EH (cell line): ENCODE results near the gene HOXA11.

Source experiments
- DNase-seq: peaks from one replicate; pipeline ENCODE4 v3.0.0-alpha.2; 2015; ENCODE audit warnings: low read depth

Gene HOXA11

GRCh38 chr7:27180431-27181420 lies 4.3 kb downstream of the HOXA11 start:
- DNase-seq, result peak; percentile 50

GRCh38 chr7:27179503-27180430 lies 5.3 kb downstream of the HOXA11 start:
- peak; percentile 95 for DNase-seq

GRCh38 chr7:27179030-27179429 lies 6.0 kb downstream of the HOXA11 start:
- DNase-seq, result peak; percentile 47

DNA sequence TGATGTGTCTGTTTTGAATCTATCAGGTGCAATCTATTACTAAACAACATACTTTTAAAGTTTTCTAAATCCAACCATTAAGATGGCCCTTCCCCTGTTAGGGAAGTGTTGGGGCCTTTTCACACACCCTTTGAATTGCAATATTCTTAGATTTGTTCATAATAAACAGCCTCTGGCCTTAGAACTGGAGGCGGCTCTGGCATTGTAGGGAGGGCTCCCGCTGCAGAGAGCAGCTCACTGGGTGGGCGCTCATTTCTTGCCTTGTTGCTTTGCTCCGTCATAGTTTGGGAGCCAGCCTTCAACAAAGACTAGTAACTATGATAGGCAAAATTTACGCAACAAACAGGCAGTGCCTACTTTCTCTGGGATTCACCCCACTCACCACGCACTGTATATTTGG lies 6.7 kb downstream of the HOXA11 start:
- DNase-seq, result peak; percentile 74

DNA sequence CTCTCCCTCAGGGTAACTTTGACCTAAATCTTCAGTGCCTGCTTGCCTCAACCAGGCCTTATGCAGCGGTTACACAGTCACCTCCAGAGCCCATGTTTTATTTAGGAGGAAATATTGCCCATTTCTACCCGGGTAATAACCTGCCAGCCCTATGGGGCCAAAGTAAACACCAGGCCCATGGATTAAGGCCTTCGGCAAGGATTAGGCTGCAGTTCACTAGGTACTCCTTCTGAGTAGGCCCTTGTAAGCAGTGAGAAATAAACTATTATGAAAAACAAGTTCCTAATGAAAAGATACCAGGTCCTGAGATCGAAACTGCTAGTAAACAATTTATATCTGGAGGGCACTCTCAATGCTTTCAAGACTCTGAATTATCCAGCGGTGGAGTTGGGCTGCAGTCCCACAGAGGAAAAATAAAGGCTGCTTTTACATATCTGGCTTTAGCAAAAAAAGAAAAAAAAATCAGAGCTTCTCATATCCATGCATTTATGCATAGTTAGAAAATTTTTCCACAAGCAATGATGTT lies 7.2 kb downstream of the HOXA11 start:
- DNase-seq, result peak; percentile 41

DNA sequence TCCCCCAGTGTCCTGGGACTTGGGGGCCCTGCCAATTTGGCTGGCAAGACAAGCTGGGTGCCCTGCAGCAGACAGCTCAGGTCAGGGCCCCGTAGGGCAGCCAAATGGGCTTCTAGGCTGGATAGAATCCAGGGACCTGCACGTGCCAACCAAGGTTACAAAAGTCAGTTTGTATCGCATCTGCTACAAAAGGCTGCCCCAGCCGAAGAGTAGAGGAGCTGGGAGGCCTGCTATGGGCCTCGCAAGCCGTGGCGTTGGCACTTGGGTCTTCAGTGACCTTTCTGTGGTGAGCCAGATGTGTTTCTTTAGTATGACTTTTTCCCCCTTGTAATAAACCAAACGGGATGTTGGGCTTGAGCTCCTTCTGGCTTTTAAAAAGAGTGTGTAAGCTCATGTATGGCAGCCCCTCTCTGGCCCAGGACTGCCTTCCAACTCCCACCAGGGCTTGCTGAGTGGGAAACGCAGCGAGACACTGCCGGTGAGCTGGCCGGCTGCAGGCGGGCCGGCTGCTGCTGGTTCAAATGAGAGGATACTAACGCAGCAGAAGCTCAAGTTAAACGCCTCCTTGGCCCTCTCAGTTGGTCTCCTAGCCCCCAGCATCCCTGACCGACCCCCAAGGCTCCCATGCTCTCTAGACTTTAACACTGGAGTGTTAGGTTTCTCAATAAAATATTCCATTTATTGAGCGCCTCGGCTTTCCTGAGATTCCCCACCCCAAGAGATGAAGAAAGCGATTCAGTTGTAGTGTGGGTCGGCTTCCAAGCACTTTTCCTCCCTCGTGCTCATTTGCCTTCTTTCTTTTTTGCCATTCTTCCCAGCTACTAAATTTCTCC lies 7.9 kb downstream of the HOXA11 start:
- peak; percentile 54 for DNase-seq

DNA sequence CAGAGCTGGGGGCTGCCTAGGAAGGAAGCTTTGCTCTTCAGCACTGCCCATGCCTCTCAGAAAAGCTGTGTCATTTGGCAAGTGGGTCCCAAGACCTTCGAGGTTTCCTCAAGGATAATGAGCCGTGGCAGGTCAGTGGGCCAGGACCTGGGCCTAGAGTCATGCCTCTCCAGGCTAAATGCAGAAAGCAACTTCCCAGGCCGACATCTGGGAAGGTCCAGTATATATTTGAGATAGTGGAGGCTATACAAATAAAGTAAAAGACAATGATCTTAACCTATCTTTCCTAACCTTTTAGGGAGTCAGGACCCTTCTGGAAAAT lies 8.5 kb downstream of the HOXA11 start:
- DNase-seq, result no peak

DNA sequence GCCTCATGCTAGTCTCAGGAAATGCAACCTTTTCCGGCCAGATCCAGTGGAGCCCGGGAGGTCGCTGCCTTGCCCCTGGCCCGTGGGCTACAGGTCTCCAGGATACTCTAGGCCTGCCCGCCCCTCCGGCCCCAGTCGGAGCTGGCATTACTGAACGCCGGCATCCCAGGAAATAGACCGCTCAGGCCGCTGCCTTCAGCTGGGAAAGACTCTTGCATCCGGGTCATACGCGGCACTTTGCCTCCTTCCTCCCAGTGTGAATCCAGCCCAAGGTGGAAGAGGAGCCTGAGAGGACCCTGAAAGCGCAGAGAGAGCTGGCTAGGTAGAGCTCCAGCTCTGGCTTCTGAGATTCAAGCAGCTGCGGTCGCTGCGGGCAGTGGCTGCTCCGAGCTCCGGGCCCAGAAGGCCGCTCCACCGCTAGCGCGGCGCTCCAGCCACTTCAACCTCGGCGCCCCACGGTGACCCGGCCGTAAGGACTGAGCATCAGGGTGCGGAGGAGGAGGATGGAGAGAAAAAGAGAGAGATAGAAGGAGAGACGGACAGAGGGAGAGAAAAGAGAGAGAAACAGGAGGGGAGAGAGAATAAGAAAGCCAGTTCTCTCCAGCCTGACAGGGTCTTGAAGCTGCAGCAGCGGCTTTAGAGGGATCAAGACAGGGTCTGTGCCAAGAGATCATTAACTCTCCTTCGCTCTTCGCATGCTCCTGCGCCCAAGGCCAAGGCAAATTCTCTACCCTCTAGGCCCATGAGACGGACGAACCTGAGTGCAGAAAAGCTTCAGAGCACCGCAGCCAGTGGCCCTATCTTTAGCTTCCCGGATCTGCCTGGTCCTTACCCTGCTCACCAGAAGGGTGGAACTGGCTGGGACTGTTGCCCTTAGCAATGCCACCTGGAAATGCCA lies 9.2 kb downstream of the HOXA11 start:
- DNase-seq, result peak; percentile 72

DNA sequence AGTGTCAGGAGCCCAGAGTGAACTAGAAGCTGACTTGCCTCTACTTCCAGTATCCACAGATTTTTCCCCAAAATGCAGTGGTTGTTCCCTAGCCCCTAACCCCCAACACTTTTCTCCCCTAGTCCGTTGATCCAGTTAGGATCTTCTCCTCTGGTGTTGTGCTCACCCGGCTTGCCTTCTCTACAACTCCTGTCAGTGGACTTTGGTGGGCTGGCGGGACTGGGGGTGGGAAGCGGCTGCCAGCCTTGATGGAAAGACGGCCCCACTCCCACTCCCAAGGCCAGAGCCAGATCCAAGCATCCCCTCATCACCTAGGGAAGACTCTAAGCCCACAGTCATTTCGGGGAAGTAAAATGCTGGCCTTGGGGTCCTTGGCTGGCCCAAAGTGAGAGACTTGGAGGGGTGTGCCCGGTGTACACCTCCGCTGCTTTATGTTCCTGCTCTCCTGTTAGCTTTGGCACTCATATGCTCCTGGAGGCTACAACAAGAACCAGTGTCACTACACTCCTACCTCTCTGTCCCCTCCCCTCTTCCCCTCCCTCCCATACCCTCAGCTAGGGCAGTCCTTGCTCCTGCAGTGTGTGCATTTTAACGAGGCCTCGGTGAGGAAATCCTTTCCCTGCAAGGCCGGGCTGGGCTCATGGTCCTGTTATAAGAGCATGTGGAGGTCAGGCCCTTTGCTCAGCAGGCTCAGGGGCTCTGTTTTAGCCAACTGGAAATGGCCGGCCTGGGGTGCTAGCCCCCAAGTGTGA lies 10.0 kb downstream of the HOXA11 start:
- peak; percentile 89 for DNase-seq

- DNase-seq, result peak; percentile 82
Measured at GRCh38 chr7:27173956-27174873, 10.8 kb downstream of the HOXA11 start, which contains the start of gene HOXA10. Gene HOXA10, minus strand, starts transcription at chr7:27174320. Its CDS starts 14 bp downstream, at chr7:27174306.

- peak; percentile 52 for DNase-seq
Measured at GRCh38 chr7:27173511-27173955, 11.5 kb downstream of the HOXA11 start.

GRCh38 chr7:27172823-27173510 lies 12.1 kb downstream of the HOXA11 start:
- DNase-seq, result peak; percentile 97

GRCh38 chr7:27172315-27172774 lies 12.7 kb downstream of the HOXA11 start:
- peak; percentile 87 for DNase-seq

DNA sequence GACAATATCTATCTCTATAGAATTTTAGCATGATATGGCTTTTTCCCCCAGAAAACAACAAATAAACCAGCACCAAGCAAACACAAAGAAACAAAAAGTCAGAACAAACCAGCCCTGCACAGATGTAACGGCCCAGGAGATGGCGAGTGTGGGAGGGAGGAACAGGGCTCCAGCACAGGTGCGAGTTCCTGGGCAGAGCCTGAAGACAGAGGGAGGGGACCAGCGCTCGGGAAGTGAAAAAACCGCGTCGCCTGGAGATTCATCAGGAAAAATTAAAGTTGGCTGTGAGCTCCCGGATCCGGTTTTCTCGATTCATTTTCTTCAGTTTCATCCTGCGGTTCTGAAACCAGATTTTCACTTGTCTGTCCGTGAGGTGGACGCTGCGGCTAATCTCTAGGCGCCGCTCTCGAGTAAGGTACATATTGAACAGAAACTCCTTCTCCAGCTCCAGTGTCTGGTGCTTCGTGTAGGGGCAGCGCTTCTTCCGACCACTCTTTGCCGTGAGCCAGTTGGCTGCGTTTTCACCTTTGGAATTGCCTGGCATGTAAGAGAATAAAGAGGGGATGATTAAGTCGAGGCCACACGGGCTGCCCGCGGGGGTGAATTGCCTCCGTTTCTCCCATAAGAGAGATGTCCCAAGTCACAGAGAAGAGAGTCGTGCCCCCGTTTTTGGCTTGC lies 13.3 kb downstream of the HOXA11 start:
- DNase-seq, result peak; percentile 66

DNA sequence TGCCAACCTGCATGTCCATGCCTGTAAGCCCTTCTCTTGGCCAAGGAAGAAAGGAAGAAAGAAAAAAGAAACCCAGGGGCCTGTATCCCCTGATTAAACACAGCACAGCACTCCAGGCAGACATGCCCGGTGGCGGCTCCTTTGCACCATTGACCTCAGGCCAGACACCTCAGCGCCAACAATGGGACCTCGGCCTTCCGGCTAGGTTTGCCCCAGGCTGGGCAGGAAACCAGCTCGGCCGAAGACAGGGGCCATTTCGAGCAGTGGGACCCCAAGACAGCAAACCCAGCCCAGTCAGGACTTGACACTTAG lies 13.8 kb downstream of the HOXA11 start:
- peak; percentile 65 for DNase-seq

DNA sequence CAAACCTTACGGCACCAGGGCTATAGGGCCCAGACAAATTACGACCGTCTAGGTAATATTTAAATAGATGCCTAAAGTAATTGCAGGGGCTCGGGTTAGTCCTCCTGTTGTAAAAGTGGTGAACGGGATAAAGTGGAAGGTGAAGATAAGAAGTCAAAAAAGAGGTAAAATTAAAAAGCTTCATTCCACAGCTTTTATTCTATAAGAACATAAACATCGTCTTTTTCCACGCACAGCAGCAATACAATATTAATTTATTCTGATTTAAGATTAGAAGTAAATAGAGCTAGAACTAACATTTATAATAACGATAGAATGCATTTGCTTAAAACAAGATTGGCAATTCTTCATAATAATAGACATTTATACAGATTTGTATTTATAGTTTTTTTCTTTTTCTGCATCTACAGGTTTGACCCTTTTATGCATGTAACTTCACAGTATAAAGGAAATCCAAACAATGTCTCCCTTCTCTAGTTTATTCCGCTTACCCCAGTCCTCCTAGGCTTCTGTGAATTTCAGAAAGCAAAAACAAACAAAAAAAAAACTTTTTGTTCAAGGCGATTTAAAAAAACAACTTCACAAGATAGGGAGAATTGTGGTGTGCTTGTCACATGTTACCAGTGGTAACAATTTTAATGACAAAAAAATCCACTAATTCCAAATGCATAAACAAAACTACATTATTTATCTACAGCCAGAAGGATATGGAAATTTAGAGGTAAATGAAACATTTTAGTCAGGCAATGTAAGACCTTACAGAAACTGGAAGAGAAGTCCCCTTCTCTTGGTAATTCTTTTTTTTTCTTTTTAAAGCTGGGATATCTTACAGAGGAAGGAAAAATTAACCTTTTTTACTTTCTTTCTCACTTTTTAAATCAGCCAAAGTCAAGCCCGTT lies 14.4 kb downstream of the HOXA11 start:
- peak; percentile 18 for DNase-seq
